ENCODE results near the gene LFNG. TPM values are rescaled to one million over a fixed set of nuclear protein-coding genes. Genes with fewer than 3 reads are reported as not detected.

Gene LFNG
- total RNA-seq, 1 donor from 2014 or later = 36.8 TPM

GRCh38 chr7:2501947-2502646 is 17.5 kb upstream of the LFNG start:
- Histone ChIP-seq H3K27ac (no peak overlapping the region), H3K36me3 (no peaks in the 10 kb centered on the region), H3K27me3 (no peaks in the 10 kb centered on the region), H3K4me3 (no peak overlapping the region), H3K4me1 (peaks cover 19% of the 10 kb centered on the region), H3K9me3 (no peaks in the 10 kb centered on the region)
- DNase-seq (ENCODE audit: extremely low spot score in 2 of 2) = no peak
- TF ChIP-seq POLR2A (IDR thresholded peaks at IDR 0.05) (no peak), CTCF (IDR thresholded peaks at IDR 0.05) (no peak), POLR2AphosphoS5 (IDR thresholded peaks at IDR 0.05; ENCODE audit: insufficient read depth in 1 of 2, low read depth in 1 of 2) (no peak)
- intact Hi-C loops (cut with DNase I) = no loop called here

GRCh38 chr7:2502647-2502966 is 17.0 kb upstream of the LFNG start:
- Histone ChIP-seq H3K27me3 (no peaks in the 10 kb centered on the region), H3K27ac (no peak overlapping the region), H3K9me3 (no peaks in the 10 kb centered on the region), H3K4me3 (no peak overlapping the region), H3K4me1 (peaks cover 16% of the 10 kb centered on the region), H3K36me3 (no peaks in the 10 kb centered on the region)
- no peak for TF ChIP-seq CTCF (IDR thresholded peaks at IDR 0.05)
- no peak for TF ChIP-seq POLR2A (IDR thresholded peaks at IDR 0.05)
- TF ChIP-seq POLR2AphosphoS5 (IDR thresholded peaks at IDR 0.05; ENCODE audit: insufficient read depth in 1 of 2, low read depth in 1 of 2) = no peak
- no peak for DNase-seq (ENCODE audit: extremely low spot score in 2 of 2)
- intact Hi-C loops (cut with DNase I) = no loop called here

GRCh38 chr7:2503056-2503941 is 16.3 kb upstream of the LFNG start:
- H3K4me3 ChIP-seq = no peak overlapping the region
- TF ChIP-seq POLR2AphosphoS5 (IDR thresholded peaks at IDR 0.05; ENCODE audit: insufficient read depth in 1 of 2, low read depth in 1 of 2) = no peak
- TF ChIP-seq POLR2A (IDR thresholded peaks at IDR 0.05) = no peak
- TF ChIP-seq CTCF (IDR thresholded peaks at IDR 0.05) = no peak
- no peaks in the 10 kb centered on the region for H3K36me3 ChIP-seq
- peaks cover 16% of the 10 kb centered on the region for H3K4me1 ChIP-seq
- no peak for DNase-seq (ENCODE audit: extremely low spot score in 2 of 2)
- H3K27me3 ChIP-seq = no peaks in the 10 kb centered on the region
- intact Hi-C loops (cut with DNase I) = no loop called here
- no peaks in the 10 kb centered on the region for H3K9me3 ChIP-seq
- no peak overlapping the region for H3K27ac ChIP-seq

GRCh38 chr7:2504128-2504888 is 15.3 kb upstream of the LFNG start:
- Histone ChIP-seq H3K27ac (no peak overlapping the region), H3K4me3 (no peak overlapping the region), H3K9me3 (no peaks in the 10 kb centered on the region), H3K27me3 (no peaks in the 10 kb centered on the region), H3K36me3 (no peaks in the 10 kb centered on the region), H3K4me1 (peaks cover 26% of the 10 kb centered on the region)
- intact Hi-C loops (cut with DNase I) = no loop called here
- no peak for DNase-seq (ENCODE audit: extremely low spot score in 2 of 2)
- TF ChIP-seq POLR2AphosphoS5 (IDR thresholded peaks at IDR 0.05; ENCODE audit: insufficient read depth in 1 of 2, low read depth in 1 of 2) = no peak
- TF ChIP-seq CTCF (IDR thresholded peaks at IDR 0.05) = no peak
- TF ChIP-seq POLR2A (IDR thresholded peaks at IDR 0.05) = no peak

All from vagina (tissue), 2 donors.